H1 (cell line): ENCODE measurements around the gene ADPGK. TPM values are rescaled to one million over a fixed set of nuclear protein-coding genes. Genes with fewer than 3 reads are reported as not detected.

Source experiments
- CTCF ChIA-PET: fragments of 300-600 bp; sonication (Branson Sonifier 250); formaldehyde crosslinking; loops from one replicate; lab custom pipeline; 2021; ENCODE audit not compliant: partially characterized antibody; lab: Charles Lee
- POLR2A ChIA-PET: fragments of 300-600 bp; sonication (Branson Sonifier 250); formaldehyde crosslinking; loops from one replicate; lab custom pipeline; 2021; ENCODE audit warnings: inconsistent platforms; ENCODE audit not compliant: partially characterized antibody; lab: Charles Lee
- DNase-seq, 2 experiments: peaks; one replicate each; pipeline versions ENCODE4 v3.0.0 to v3.0.0-alpha.2; 2010 to 2022; ENCODE audit warnings: low spot score in 2 of 2, low read depth in 1 of 2, mixed read lengths in 1 of 2
- FAIRE-seq: peaks from 2 replicates; lab custom pipeline; 2011; peaks lifted over from hg19 to GRCh38; lab: Jason Lieb, UNC
- H2AFZ ChIP-seq: 2 replicates; pipeline ENCODE4 v1.8.1; 2012; ENCODE audit warnings: low read length, inconsistent platforms
- H2AK5ac ChIP-seq: 2 replicates; pipeline ENCODE4 v1.6.1; 2013; ENCODE audit warnings: low read depth, low read length
- H2BK120ac ChIP-seq: replicated peaks from 2 replicates; pipeline ENCODE3; 2013; ENCODE audit warnings: low read depth, low read length, inconsistent platforms
- H2BK12ac ChIP-seq: 2 replicates; pipeline ENCODE4 v1.6.1; 2013; ENCODE audit warnings: low read depth, low read length
- H2BK15ac ChIP-seq: 2 replicates; pipeline ENCODE4 v1.6.1; 2013; ENCODE audit warnings: low read length
- H2BK20ac ChIP-seq: 2 replicates; pipeline ENCODE4 v1.6.1; 2013; ENCODE audit warnings: low read length
- H2BK5ac ChIP-seq: 2 replicates; pipeline ENCODE4 v1.6.1; 2013; ENCODE audit warnings: low read depth, low read length
- H3K14ac ChIP-seq: 2 replicates; pipeline ENCODE4 v1.6.1; 2013; ENCODE audit warnings: inconsistent platforms; ENCODE audit not compliant: insufficient read length
- H3K18ac ChIP-seq: 2 replicates; pipeline ENCODE4 v1.6.1; 2013; ENCODE audit warnings: low read length; ENCODE audit errors: extremely low read depth
- H3K23ac ChIP-seq: 2 replicates; pipeline ENCODE4 v1.6.1; 2013; ENCODE audit warnings: inconsistent platforms; ENCODE audit not compliant: insufficient read length
- H3K23me2 ChIP-seq: 2 replicates; pipeline ENCODE4 v1.6.1; 2013; ENCODE audit warnings: low read depth, low read length
- H3K27ac ChIP-seq: 2 replicates; pipeline ENCODE4 v1.6.1; 2011; ENCODE audit warnings: low read depth, low read length, inconsistent platforms
- H3K27me3 ChIP-seq, 4 experiments: replicated peaks in 1 of 4; 1 replicate in 1 of 4; 2 replicates in 3 of 4; pipeline versions ENCODE4 v1.6.1 to v1.8.1; 2011 to 2013; ENCODE audit warnings: low read length in 3 of 4, mild to moderate bottlenecking in 3 of 4, inconsistent platforms in 2 of 4, mixed read lengths in 2 of 4, moderate library complexity in 1 of 4; ENCODE audit not compliant: control insufficient read depth in 3 of 4, insufficient read depth in 3 of 4; ENCODE audit errors: extremely low read depth in 1 of 4
- H3K36me3 ChIP-seq, 4 experiments: 2 replicates each; pipeline versions ENCODE4 v1.6.1 to v1.8.1; 2011 to 2013; ENCODE audit warnings: mild to moderate bottlenecking in 4 of 4, low read length in 3 of 4, moderate library complexity in 2 of 4, control low read depth in 1 of 4, inconsistent platforms in 1 of 4; ENCODE audit not compliant: insufficient read depth in 4 of 4, control insufficient read depth in 2 of 4
- H3K4ac ChIP-seq: replicated peaks from 2 replicates; pipeline ENCODE3; 2013; ENCODE audit warnings: low read length, low read depth, mixed read lengths, inconsistent platforms; ENCODE audit not compliant: insufficient read length
- H3K4me1 ChIP-seq, 4 experiments: replicated peaks in 1 of 4; 1 replicate in 1 of 4; 2 replicates in 3 of 4; pipeline versions ENCODE4 v1.6.1 to v1.8.1; 2011 to 2013; ENCODE audit warnings: low read length in 3 of 4, inconsistent platforms in 2 of 4, mixed read lengths in 1 of 4; ENCODE audit not compliant: insufficient read depth in 4 of 4, control insufficient read depth in 3 of 4
- H3K4me2 ChIP-seq, 2 experiments: 2 replicates each; pipeline versions ENCODE4 v1.6.1 to v1.8.1; 2011 to 2013; ENCODE audit warnings: low read depth in 2 of 2, low read length in 2 of 2, control low read depth in 1 of 2, inconsistent platforms in 1 of 2, mild to moderate bottlenecking in 1 of 2; ENCODE audit not compliant: insufficient read depth in 1 of 2
- H3K4me3 ChIP-seq, 4 experiments: fragments of 200-600, 300-600 bp in 1 of 4; sonication (generic), shearing (Covaris generic), sonication (Bioruptor Twin) in 1 of 4; 2 replicates each; pipeline versions ENCODE4 v1.5.1 to v1.8.1; 2011 to 2016; ENCODE audit warnings: low read length in 4 of 4, low read depth in 3 of 4, control low read depth in 2 of 4, inconsistent platforms in 2 of 4, mild to moderate bottlenecking in 2 of 4, mixed read lengths in 1 of 4, moderate library complexity in 1 of 4; ENCODE audit not compliant: insufficient read depth in 2 of 4; ENCODE audit errors: extremely low read depth in 1 of 4
- H3K56ac ChIP-seq: replicated peaks from 2 replicates; pipeline ENCODE3; 2013; ENCODE audit warnings: low read depth, mild to moderate bottlenecking, mixed read lengths, low read length, inconsistent platforms; ENCODE audit not compliant: insufficient read length
- H3K79me1 ChIP-seq: 2 replicates; pipeline ENCODE4 v1.6.1; 2013; ENCODE audit warnings: low read depth, low read length, control low read depth
- H3K79me2 ChIP-seq, 2 experiments: 2 replicates each; pipeline versions ENCODE4 v1.6.1 to v1.8.1; 2012 to 2013; ENCODE audit warnings: low read length in 2 of 2, mild to moderate bottlenecking in 2 of 2, inconsistent platforms in 1 of 2; ENCODE audit not compliant: insufficient read depth in 2 of 2, control insufficient read depth in 1 of 2
- H3K9ac ChIP-seq, 4 experiments: replicated peaks in 1 of 4; 1 replicate in 1 of 4; 2 replicates in 3 of 4; pipeline versions ENCODE4 v1.6.1 to v1.8.1; 2011 to 2013; ENCODE audit warnings: low read depth in 3 of 4, low read length in 3 of 4, control low read depth in 2 of 4, mild to moderate bottlenecking in 2 of 4, moderate library complexity in 2 of 4, inconsistent platforms in 1 of 4; ENCODE audit errors: extremely low read depth in 1 of 4
- H3K9me3 ChIP-seq, 2 experiments: 2 replicates each; pipeline versions ENCODE4 v1.6.1 to v1.8.1; 2012 to 2013; ENCODE audit warnings: mild to moderate bottlenecking in 2 of 2, moderate library complexity in 2 of 2, control low read depth in 1 of 2, inconsistent platforms in 1 of 2, low read depth in 1 of 2, low read length in 1 of 2, mixed read lengths in 1 of 2; ENCODE audit not compliant: insufficient read depth in 2 of 2
- H4K20me1 ChIP-seq, 2 experiments: replicated peaks in 1 of 2; 2 replicates each; pipeline versions ENCODE3 to v1.8.1; 2011 to 2013; ENCODE audit warnings: inconsistent platforms in 2 of 2, low read length in 2 of 2, mild to moderate bottlenecking in 1 of 2; ENCODE audit not compliant: insufficient read depth in 2 of 2, control insufficient read depth in 1 of 2
- H4K5ac ChIP-seq: 2 replicates; pipeline ENCODE4 v1.6.1; 2013; ENCODE audit warnings: low read length, low read depth, mixed read lengths, inconsistent platforms; ENCODE audit not compliant: insufficient read length
- H4K8ac ChIP-seq: 2 replicates; pipeline ENCODE4 v1.8.0; 2013; ENCODE audit warnings: mild to moderate bottlenecking, moderate library complexity, low read length, inconsistent platforms; ENCODE audit not compliant: insufficient read depth; ENCODE audit errors: extremely low read depth
- H4K91ac ChIP-seq: replicated peaks from 2 replicates; pipeline ENCODE3; 2013; ENCODE audit warnings: low read length, mixed read lengths, inconsistent platforms; ENCODE audit not compliant: insufficient read length
- NANOG ChIP-seq: IDR thresholded peaks from 2 replicates; pipeline ENCODE4 v1.6.1; 2011; ENCODE audit warnings: low read length, low read depth, mild to moderate bottlenecking, inconsistent platforms; ENCODE audit not compliant: insufficient read depth, poor library complexity, severe bottlenecking
- SIRT6 ChIP-seq: IDR thresholded peaks from one replicate; pipeline ENCODE4 v1.7.1; 2012; ENCODE audit warnings: low read length, inconsistent platforms
- polyA plus RNA-seq, 7 experiments: library from polyadenylated mRNA; depleted of rRNA in 3 of 7; stranded (reverse) in 5 of 7; unstranded in 2 of 7; fragments of >200 nt in 5 of 7; fragments of 200-250 nt in 2 of 7; gene quantifications; 1 replicate in 5 of 7; 2 replicates in 1 of 7; 4 replicates in 1 of 7; pipeline versions ENCODE4 v1.2.1 to v1.2.3, GENCODE V29; 2011 to 2013; ENCODE audit warnings: missing spikeins in 2 of 7, mixed read lengths in 2 of 7
- total RNA-seq: library from RNA; stranded (reverse); fragmentation: NEBNext Ultra II Directional; extraction: Animal tissue kit (Norgen Biotek cat#: 25700); gene quantifications from 2 replicates; pipeline ENCODE4 v1.2.1, GENCODE V29; 2021

The ADPGK gene
- total and polyA plus RNA-seq, 2 of the 8 experiments (the other 6 are each of a cell fraction or from before 2014, with no cell fraction given) = 32.2 to 38.2 TPM

DNA sequence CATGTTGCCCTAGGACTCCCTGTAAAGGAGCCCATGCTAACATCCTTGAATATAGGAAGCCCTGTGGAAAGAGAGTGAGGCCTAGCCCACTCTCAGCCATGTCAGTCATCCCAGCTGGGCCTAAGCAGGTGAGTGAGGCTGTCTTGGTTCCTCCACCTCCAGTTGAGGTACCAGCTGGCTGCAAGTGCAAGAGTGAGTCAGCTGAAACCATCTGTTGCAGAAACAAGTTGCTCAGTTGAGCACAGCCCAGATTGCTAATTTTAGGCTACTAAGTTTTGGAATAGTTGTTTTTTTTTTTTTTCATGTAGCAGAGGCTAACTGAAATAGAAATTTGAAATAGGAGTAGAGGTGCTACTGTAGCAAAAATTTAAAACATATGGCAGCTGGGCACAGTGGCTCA, 43.7 kb upstream of the ADPGK start:
- no peaks in the 10 kb centered on the region for H3K23me2 ChIP-seq
- H4K8ac ChIP-seq = no peak overlapping the region
- H2AFZ ChIP-seq = no peak overlapping the region
- no peak overlapping the region for H3K4me3 ChIP-seq
- POLR2A ChIA-PET = no interaction called here
- H3K79me2 ChIP-seq = no peaks in the 10 kb centered on the region
- H3K56ac ChIP-seq = no peak overlapping the region
- H3K18ac ChIP-seq = no peak overlapping the region
- FAIRE-seq (no peak), DNase-seq (no peak)
- H2BK120ac ChIP-seq = no peak overlapping the region
- no peak overlapping the region for H3K9ac ChIP-seq
- no peaks in the 10 kb centered on the region for H3K79me1 ChIP-seq
- H3K9me3 ChIP-seq = no peaks in the 10 kb centered on the region
- H4K20me1 ChIP-seq = peaks cover 0 to 3% of the 10 kb centered on the region in 2 experiments
- no peak overlapping the region for H2AK5ac ChIP-seq
- CTCF ChIA-PET = interaction anchor here (0.8 to 1.0 kb wide), 2 partner anchors 76 to 873 kb away, joined by 3 to 4 read pairs; no protein-coding TSS in a partner anchor
- H3K14ac ChIP-seq = no peak overlapping the region
- no peak overlapping the region for H2BK5ac ChIP-seq
- no peak overlapping the region for H4K5ac ChIP-seq
- no peak overlapping the region for H2BK12ac ChIP-seq
- no peak overlapping the region for H2BK20ac ChIP-seq
- no peaks in the 10 kb centered on the region; a peak in 1 of 8 replicates for H3K36me3 ChIP-seq
- no peak overlapping the region for H3K4ac ChIP-seq
- no peaks in the 10 kb centered on the region for H3K27me3 ChIP-seq
- H3K4me1 ChIP-seq = no peaks in the 10 kb centered on the region
- no peak overlapping the region for H2BK15ac ChIP-seq
- no peak overlapping the region for H3K4me2 ChIP-seq
- no peak for TF ChIP-seq NANOG
- TF ChIP-seq SIRT6 = no peak
- H3K27ac ChIP-seq = no peak overlapping the region
- H4K91ac ChIP-seq = no peak overlapping the region
- H3K23ac ChIP-seq = no peak overlapping the region
